Fibroblast of lung (primary cell): ENCODE results near the gene IFNGR1. TPM values are rescaled to one million over a fixed set of nuclear protein-coding genes. Genes with fewer than 3 reads are reported as not detected.

ENCODE experiments used
- DNase-seq, 2 donors: peaks; one replicate each; pipeline versions ENCODE4 v3.0.0 to v3.0.0-alpha.2; 2010; ENCODE audit warnings: low read depth in 2 of 2
- H2AFZ ChIP-seq: 2 replicates; pipeline ENCODE4 v1.5.1; 2012; ENCODE audit warnings: low read length, control low read depth, inconsistent platforms
- H3K27ac ChIP-seq: 2 replicates; pipeline ENCODE4 v1.5.1; 2011; ENCODE audit warnings: low read length, control low read depth; ENCODE audit not compliant: insufficient read depth
- H3K27me3 ChIP-seq: 2 replicates; pipeline ENCODE4 v1.5.1; 2011; ENCODE audit warnings: mild to moderate bottlenecking, low read length; ENCODE audit not compliant: control insufficient read depth, insufficient read depth
- H3K36me3 ChIP-seq: 2 replicates; pipeline ENCODE4 v1.5.1; 2011; ENCODE audit warnings: low read length; ENCODE audit not compliant: control insufficient read depth, insufficient read depth
- H3K4me1 ChIP-seq: 2 replicates; pipeline ENCODE4 v1.5.1; 2011; ENCODE audit warnings: low read length; ENCODE audit not compliant: control insufficient read depth, insufficient read depth; ENCODE audit errors: extremely low read depth
- H3K4me2 ChIP-seq: 2 replicates; pipeline ENCODE4 v1.5.1; 2011; ENCODE audit warnings: low read length, control low read depth; ENCODE audit not compliant: insufficient read depth; ENCODE audit errors: extremely low read depth
- H3K4me3 ChIP-seq, 4 experiments: fragments of 200-600 bp in 1 of 4; sonication (generic) in 1 of 4; replicated peaks in 1 of 4; 2 replicates each; pipeline ENCODE4 v1.5.1; 2011 to 2016; ENCODE audit warnings: low read length in 4 of 4, low read depth in 3 of 4, mild to moderate bottlenecking in 3 of 4, control low read depth in 2 of 4, inconsistent platforms in 1 of 4, mixed read lengths in 1 of 4; ENCODE audit not compliant: insufficient read depth in 1 of 4; ENCODE audit errors: control extremely low read depth in 1 of 4
- H3K79me2 ChIP-seq: 2 replicates; pipeline ENCODE4 v1.5.1; 2012; ENCODE audit warnings: mild to moderate bottlenecking, low read length, inconsistent platforms; ENCODE audit not compliant: control insufficient read depth, insufficient read depth
- H3K9ac ChIP-seq: 2 replicates; pipeline ENCODE4 v1.5.1; 2011; ENCODE audit warnings: mild to moderate bottlenecking, low read length, control low read depth; ENCODE audit not compliant: insufficient read depth
- H3K9me3 ChIP-seq: 2 replicates; pipeline ENCODE4 v1.5.1; 2012; ENCODE audit warnings: low read depth, low read length; ENCODE audit not compliant: control insufficient read depth, insufficient read depth
- H4K20me1 ChIP-seq: 2 replicates; pipeline ENCODE4 v1.5.1; 2011; ENCODE audit warnings: low read length; ENCODE audit not compliant: control insufficient read depth, insufficient read depth; ENCODE audit errors: extremely low read depth
- EZH2 ChIP-seq: IDR thresholded peaks from 2 replicates; pipeline ENCODE4 v1.5.1; 2012; ENCODE audit warnings: low read length, control low read depth, mild to moderate bottlenecking; ENCODE audit errors: missing control alignments
- polyA plus RNA-seq, 2 donors: library from polyadenylated mRNA; depleted of rRNA in 1 of 2; stranded (reverse) in 1 of 2; unstranded in 1 of 2; fragments of >200 nt; gene quantifications; 2 replicates each; pipeline ENCODE4 v1.2.1, GENCODE V29; 2011 to 2012; ENCODE audit warnings: missing spikeins in 1 of 2
- total RNA-seq: library from RNA; depleted of rRNA; stranded (reverse); fragments of >200 nt; gene quantifications from 2 replicates; pipeline ENCODE4 v1.2.1, GENCODE V29; 2014
- TF ChIP-seq, protein P1 (sequence below), 2 donors: IDR thresholded peaks in 1 of 2; conservative IDR thresholded peaks in 1 of 2; 1 replicate in 1 of 2; 2 replicates in 1 of 2; pipeline ENCODE4 v1.5.1; 2011 to 2012; ENCODE audit warnings: low read length in 2 of 2, control low read depth in 1 of 2, inconsistent platforms in 1 of 2, low read depth in 1 of 2, mild to moderate bottlenecking in 1 of 2

The IFNGR1 gene
- total and polyA plus RNA-seq, 2 donors (not counting 1 experiment from before 2014, with no cell fraction given): 55.9 to 123 TPM

GRCh38 chr6:137171824-137172733 lies 47.1 kb downstream of the IFNGR1 start:
- no peaks in the 10 kb centered on the region for H3K4me1 ChIP-seq
- DNase-seq: no peak
- H3K9me3 ChIP-seq: no peaks in the 10 kb centered on the region
- H2AFZ ChIP-seq: no peak overlapping the region
- no peak for TF ChIP-seq EZH2
- TF ChIP-seq, protein P1, sequence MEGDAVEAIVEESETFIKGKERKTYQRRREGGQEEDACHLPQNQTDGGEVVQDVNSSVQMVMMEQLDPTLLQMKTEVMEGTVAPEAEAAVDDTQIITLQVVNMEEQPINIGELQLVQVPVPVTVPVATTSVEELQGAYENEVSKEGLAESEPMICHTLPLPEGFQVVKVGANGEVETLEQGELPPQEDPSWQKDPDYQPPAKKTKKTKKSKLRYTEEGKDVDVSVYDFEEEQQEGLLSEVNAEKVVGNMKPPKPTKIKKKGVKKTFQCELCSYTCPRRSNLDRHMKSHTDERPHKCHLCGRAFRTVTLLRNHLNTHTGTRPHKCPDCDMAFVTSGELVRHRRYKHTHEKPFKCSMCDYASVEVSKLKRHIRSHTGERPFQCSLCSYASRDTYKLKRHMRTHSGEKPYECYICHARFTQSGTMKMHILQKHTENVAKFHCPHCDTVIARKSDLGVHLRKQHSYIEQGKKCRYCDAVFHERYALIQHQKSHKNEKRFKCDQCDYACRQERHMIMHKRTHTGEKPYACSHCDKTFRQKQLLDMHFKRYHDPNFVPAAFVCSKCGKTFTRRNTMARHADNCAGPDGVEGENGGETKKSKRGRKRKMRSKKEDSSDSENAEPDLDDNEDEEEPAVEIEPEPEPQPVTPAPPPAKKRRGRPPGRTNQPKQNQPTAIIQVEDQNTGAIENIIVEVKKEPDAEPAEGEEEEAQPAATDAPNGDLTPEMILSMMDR (conservative IDR thresholded peaks at IDR 0.05 in 1 of 2, IDR thresholded peaks at IDR 0.05 in 1 of 2; ENCODE audit: low read depth in 1 of 2, low read length in 2 of 2): no peak
- no peaks in the 10 kb centered on the region for H3K36me3 ChIP-seq
- no peak overlapping the region for H3K4me3 ChIP-seq
- H3K79me2 ChIP-seq: no peaks in the 10 kb centered on the region
- no peaks in the 10 kb centered on the region for H4K20me1 ChIP-seq
- H3K4me2 ChIP-seq: no peak overlapping the region
- no peaks in the 10 kb centered on the region for H3K27me3 ChIP-seq
- H3K9ac ChIP-seq: no peak overlapping the region
- no peak overlapping the region for H3K27ac ChIP-seq

DNA sequence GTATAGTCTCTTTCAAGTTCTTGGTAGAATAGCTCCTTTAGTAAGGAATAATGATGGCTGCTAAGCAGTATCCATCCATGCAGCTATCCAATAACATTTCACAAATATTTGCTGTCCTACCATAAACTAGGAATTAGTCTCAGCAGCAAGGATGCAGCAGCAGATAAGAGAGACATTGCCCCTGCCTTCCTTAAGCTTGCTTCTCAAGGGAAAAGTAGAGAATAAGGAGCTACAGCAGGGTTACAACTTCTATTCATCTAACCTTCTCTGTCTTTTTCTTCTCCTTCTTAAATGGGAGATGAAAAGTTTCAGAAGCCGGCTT lies 48.2 kb downstream of the IFNGR1 start:
- no peak overlapping the region for H3K27ac ChIP-seq
- H3K9ac ChIP-seq: no peak overlapping the region
- TF ChIP-seq EZH2: no peak
- TF ChIP-seq, protein P1 (conservative IDR thresholded peaks at IDR 0.05 in 1 of 2, IDR thresholded peaks at IDR 0.05 in 1 of 2; ENCODE audit: low read depth in 1 of 2, low read length in 2 of 2): no peak
- H3K9me3 ChIP-seq: no peaks in the 10 kb centered on the region
- H3K4me3 ChIP-seq: no peak overlapping the region
- no peak overlapping the region for H3K4me2 ChIP-seq
- DNase-seq: no peak
- H3K27me3 ChIP-seq: no peaks in the 10 kb centered on the region
- no peaks in the 10 kb centered on the region for H3K36me3 ChIP-seq
- H3K4me1 ChIP-seq: no peaks in the 10 kb centered on the region
- H3K79me2 ChIP-seq: no peaks in the 10 kb centered on the region
- no peak overlapping the region for H2AFZ ChIP-seq
- H4K20me1 ChIP-seq: no peaks in the 10 kb centered on the region

DNA sequence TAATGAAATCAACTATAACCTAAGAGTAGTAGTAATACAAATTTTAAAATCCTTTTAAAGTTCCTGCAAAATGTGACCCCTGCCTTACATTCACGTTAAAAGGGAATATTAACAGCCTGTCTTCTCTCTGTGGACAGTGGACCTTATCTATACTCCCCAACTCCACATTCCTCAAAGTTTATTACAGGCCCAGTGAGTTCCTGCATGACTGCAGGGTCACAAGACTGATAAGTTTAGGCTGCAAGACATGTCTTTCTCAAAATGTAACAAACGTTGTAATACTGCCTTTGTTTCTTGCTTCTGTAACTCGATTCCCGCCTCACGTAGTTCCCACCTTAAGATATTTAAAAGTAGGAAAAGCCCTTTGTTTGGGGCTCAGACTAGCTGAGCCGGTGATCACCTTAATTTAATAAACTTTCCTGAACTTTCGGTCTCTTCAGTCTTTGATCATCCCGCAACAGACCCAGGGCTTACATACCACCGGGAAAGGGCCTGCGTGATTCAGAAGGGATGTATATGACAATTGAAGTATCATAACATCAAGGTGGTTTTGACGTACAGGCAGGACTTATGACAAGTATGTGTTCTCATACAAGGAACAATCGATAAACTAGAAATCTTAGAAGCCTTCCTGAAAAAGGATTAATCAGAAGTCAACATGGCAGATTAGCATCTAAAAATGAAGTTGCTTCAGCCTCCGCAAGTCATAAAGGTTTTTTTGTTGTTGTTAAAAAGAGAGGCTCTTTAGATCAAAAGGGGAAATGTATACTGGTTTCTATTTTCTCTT lies 48.7 kb downstream of the IFNGR1 start:
- no peaks in the 10 kb centered on the region for H3K27me3 ChIP-seq

More for the DNA sequence above, 48.7 kb downstream of the IFNGR1 start:
- no peaks in the 10 kb centered on the region for H3K4me1 ChIP-seq
- no peaks in the 10 kb centered on the region for H3K36me3 ChIP-seq
- no peaks in the 10 kb centered on the region for H3K9me3 ChIP-seq
- H3K9ac ChIP-seq: no peak overlapping the region
- no peak overlapping the region for H2AFZ ChIP-seq
- no peak overlapping the region for H3K4me3 ChIP-seq
- H3K79me2 ChIP-seq: no peaks in the 10 kb centered on the region
- TF ChIP-seq, protein P1 (conservative IDR thresholded peaks at IDR 0.05 in 1 of 2, IDR thresholded peaks at IDR 0.05 in 1 of 2; ENCODE audit: low read depth in 1 of 2, low read length in 2 of 2): no peak
- no peak for TF ChIP-seq EZH2
- H3K27ac ChIP-seq: no peak overlapping the region
- no peak for DNase-seq
- H3K4me2 ChIP-seq: no peak overlapping the region
- no peaks in the 10 kb centered on the region for H4K20me1 ChIP-seq
